GM10266 (cell line): Measurements from ENCODE around the gene ATP8B4.

Experiments
- DNase-seq: peaks from one replicate; pipeline ENCODE4 v3.0.0; 2012; ENCODE audit errors: extremely low spot score
- TF ChIP-seq, protein P1 (sequence below): IDR thresholded peaks from 2 replicates; pipeline ENCODE4 v1.5.1; 2012; ENCODE audit warnings: mild to moderate bottlenecking, low read depth; ENCODE audit not compliant: control insufficient read depth, insufficient read depth; ENCODE audit errors: missing control alignments

ATP8B4 gene, protein sequence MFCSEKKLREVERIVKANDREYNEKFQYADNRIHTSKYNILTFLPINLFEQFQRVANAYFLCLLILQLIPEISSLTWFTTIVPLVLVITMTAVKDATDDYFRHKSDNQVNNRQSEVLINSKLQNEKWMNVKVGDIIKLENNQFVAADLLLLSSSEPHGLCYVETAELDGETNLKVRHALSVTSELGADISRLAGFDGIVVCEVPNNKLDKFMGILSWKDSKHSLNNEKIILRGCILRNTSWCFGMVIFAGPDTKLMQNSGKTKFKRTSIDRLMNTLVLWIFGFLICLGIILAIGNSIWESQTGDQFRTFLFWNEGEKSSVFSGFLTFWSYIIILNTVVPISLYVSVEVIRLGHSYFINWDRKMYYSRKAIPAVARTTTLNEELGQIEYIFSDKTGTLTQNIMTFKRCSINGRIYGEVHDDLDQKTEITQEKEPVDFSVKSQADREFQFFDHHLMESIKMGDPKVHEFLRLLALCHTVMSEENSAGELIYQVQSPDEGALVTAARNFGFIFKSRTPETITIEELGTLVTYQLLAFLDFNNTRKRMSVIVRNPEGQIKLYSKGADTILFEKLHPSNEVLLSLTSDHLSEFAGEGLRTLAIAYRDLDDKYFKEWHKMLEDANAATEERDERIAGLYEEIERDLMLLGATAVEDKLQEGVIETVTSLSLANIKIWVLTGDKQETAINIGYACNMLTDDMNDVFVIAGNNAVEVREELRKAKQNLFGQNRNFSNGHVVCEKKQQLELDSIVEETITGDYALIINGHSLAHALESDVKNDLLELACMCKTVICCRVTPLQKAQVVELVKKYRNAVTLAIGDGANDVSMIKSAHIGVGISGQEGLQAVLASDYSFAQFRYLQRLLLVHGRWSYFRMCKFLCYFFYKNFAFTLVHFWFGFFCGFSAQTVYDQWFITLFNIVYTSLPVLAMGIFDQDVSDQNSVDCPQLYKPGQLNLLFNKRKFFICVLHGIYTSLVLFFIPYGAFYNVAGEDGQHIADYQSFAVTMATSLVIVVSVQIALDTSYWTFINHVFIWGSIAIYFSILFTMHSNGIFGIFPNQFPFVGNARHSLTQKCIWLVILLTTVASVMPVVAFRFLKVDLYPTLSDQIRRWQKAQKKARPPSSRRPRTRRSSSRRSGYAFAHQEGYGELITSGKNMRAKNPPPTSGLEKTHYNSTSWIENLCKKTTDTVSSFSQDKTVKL

DNA sequence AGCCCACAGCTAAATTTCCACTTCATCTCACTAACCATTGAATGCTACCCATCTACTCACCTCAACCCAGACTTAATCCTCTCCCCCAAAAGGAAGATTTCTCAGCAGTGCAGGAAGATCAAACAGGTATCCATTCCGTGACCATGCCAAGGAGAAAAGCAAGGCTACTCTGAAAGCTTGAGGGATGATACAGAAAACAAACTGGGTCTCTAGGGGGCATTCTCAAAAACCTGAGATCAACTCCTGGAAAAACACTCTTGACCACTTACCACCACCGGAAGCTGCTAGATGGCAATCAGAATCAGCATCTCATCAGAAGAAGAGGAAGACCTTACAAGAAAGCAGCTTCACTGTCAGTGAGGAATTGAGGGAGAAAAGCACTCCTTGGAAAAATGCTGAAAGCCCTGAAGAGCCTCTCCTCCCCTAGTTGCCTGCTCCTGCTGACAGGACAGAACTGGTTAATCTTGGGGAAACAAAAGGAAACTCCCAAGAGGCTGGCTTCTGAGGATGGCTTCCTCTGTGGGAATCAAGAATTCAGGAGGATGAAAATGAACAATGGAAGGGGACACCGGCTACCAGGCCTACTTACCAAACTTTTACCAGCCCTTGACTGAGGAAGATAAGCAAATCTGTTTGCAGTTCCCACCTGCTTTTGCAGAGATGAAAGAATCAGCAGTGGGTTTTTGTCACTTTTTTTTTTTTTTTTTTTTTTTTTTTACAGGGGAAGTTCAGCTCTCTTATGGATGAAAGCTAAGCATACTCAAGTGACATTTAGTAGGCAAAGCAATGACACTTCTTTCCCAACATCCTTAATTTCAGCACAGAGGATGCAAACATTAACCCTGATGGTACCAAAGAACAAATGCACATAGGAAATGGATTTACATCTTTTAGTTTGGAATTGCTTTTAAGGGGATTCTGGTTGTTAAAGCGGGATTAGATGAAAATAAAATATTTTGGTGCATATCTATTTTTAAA is at the start of gene ATP8B4:
Gene ATP8B4 (minus strand): TSS at position 171 of the 978 bp plus-strand sequence. CDS start 12,267 bp downstream, outside the sequence.
- TF ChIP-seq, protein P1, sequence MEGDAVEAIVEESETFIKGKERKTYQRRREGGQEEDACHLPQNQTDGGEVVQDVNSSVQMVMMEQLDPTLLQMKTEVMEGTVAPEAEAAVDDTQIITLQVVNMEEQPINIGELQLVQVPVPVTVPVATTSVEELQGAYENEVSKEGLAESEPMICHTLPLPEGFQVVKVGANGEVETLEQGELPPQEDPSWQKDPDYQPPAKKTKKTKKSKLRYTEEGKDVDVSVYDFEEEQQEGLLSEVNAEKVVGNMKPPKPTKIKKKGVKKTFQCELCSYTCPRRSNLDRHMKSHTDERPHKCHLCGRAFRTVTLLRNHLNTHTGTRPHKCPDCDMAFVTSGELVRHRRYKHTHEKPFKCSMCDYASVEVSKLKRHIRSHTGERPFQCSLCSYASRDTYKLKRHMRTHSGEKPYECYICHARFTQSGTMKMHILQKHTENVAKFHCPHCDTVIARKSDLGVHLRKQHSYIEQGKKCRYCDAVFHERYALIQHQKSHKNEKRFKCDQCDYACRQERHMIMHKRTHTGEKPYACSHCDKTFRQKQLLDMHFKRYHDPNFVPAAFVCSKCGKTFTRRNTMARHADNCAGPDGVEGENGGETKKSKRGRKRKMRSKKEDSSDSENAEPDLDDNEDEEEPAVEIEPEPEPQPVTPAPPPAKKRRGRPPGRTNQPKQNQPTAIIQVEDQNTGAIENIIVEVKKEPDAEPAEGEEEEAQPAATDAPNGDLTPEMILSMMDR, result no peak
- no peak for DNase-seq

DNA sequence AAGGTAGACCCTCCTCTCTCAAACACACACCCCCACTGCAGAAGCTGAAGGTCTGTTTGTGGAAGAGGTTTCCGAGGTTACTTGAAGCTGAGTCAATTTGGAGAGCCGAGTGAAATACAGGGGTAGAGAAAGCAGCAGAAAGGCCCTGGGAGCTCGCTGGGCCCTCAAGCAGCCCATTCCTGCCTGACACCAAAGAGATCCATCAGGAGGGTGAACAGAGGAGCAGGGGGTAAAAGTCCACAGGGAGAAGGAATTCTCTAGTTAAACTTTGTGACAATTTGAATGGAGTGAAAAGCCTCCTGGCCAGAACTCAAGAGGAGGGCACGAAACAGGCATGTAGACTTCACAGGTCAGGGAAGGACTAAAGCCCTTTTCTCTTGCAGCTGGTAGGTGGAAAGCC is 49.3 kb upstream of the ATP8B4 start:
- DNase-seq, result no peak
- TF ChIP-seq, protein P1, result no peak

DNA sequence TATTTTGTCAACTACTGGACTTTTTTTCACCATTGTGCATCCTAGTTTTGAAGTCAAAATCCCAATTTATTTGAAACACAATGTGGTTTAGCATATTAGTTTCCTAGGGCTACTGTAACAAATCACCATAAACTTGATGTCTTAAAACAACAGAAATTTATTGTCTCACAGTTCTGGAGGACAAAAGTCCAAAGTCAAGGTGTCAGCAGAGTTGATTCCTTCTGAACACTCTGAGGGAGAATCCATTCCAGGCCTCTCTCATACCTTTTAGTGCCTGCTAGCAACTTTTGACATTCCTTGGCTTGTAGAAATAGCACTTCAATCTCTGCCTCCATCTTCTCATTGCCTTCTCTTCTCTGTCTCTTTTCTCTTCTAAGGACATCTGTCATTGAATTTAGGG is 48.1 kb upstream of the ATP8B4 start:
- no peak for DNase-seq

DNA sequence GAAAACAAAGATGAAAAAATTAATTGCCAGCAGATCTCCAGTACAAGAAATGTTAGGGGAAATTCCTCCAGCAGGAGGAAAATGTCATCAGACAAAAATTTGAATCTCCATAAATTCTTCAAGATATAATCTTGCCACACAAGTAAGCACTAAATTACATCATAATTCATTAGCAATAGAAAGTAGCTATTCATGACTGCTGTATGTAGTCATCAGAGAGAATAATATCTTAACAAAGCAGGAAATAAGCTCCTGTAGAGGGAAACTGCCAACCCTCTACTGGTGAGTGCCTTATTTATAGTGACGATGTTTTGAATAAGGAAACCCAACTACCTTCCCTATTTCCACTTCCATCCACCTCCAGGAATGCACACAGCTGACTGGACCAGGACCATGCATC is 47.2 kb upstream of the ATP8B4 start:
- TF ChIP-seq, protein P1, result no peak
- no peak for DNase-seq

More for the DNA sequence above, 48.1 kb upstream of the ATP8B4 start:
- TF ChIP-seq, protein P1, result no peak

DNA sequence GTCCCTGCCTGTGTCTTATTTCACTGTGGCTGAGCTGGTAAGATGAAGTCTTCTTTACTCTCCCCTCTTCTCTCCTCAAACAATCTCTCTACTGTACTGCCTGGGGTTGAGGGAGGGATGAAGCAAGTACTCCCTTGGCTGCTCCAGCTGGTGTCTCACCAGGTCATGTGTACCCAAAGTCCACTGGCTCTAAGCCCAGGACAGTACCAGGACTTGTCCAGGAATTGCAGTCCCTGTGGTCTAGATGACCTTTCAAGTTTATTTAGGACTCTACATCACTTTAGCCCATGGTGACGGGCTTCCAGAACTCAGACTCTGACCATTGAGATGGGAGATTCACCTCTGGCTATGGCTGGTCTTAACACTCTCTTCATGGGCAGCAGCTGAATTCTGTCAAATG is 45.4 kb upstream of the ATP8B4 start:
- TF ChIP-seq, protein P1, result no peak
- no peak for DNase-seq

DNA sequence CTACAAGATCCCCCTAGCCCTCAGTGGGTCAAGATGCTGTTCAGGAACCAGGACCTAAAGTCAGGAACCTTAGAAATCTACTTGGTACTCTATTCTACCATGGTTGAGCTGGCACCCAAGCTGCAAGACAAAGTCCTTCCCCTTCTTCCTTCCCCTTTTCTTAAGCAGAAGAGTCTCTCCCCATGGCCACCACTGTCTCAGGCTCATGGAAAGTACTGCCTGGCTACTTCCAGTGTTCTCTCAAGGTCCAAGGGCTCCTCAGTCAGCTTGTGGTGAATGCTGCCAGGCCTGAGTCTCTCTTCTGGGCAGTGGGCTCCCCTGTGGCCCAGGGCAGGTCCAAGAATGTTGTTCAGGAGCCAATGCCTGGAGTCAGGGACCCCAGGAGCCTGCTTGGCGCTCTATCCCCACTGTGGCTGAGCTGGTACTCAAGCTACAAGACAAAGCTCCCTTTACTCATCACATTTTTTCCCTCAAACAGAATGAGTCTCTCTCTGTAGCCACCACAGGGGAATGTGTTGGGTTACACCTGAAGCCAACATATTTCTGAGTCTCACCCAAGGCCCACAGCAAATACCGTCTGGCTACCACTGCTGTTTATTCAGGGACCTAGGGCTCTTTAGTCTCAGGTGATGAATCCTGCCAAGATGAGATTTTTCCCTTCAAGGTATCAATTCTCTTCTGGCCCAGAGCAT is 44.8 kb upstream of the ATP8B4 start:
- TF ChIP-seq, protein P1, result no peak
- no peak for DNase-seq
